CD4-positive, alpha-beta T cell (primary cell): ENCODE data around the gene MRPL44. TPM values are rescaled to one million over a fixed set of nuclear protein-coding genes. Genes with fewer than 3 reads are reported as not detected.

Source experiments
- ATAC-seq: fragments of 200-7000 bp; cut with Tn5 transposase; one replicate; pipeline ENCODE4 v1.10.0; 2022; ENCODE audit warnings: mild to moderate bottlenecking; ENCODE audit not compliant: poor library complexity
- CTCF ChIA-PET: fragments of 350-600 bp; sonication (Branson Sonifier 250); formaldehyde crosslinking; loops from one replicate; lab custom pipeline; 2021; ENCODE audit warnings: antibody characterized with exemption, inconsistent platforms; lab: Charles Lee
- POLR2A ChIA-PET: fragments of 350-600 bp; sonication (Branson Sonifier 250); formaldehyde crosslinking; loops from one replicate; lab custom pipeline; 2021; ENCODE audit warnings: antibody characterized with exemption, inconsistent platforms; lab: Charles Lee
- DNase-seq, 14 experiments: peaks; one replicate each; pipeline ENCODE4 v3.0.0-alpha.2; 2013 to 2020; ENCODE audit warnings: mixed read lengths in 2 of 14
- H3K27ac ChIP-seq, 2 donors: one replicate each; pipeline versions ENCODE4 v1.5.1 to v1.7.0; 2013; ENCODE audit warnings: low read length in 2 of 2, low read depth in 1 of 2, mild to moderate bottlenecking in 1 of 2
- H3K27me3 ChIP-seq, 2 experiments: 1 replicate in 1 of 2; 2 replicates in 1 of 2; pipeline versions ENCODE4 v1.6.1 to v1.7.0; 2013; ENCODE audit warnings: low read length in 2 of 2, control low read depth in 1 of 2, mild to moderate bottlenecking in 1 of 2, moderate library complexity in 1 of 2; ENCODE audit not compliant: insufficient read depth in 2 of 2, control insufficient read depth in 1 of 2
- H3K36me3 ChIP-seq: one replicate; pipeline ENCODE4 v1.6.1; 2013; ENCODE audit warnings: low read length, control low read depth; ENCODE audit not compliant: insufficient read depth
- H3K4me1 ChIP-seq: one replicate; pipeline ENCODE4 v1.6.1; 2013; ENCODE audit warnings: low read length, control low read depth; ENCODE audit not compliant: insufficient read depth
- H3K4me3 ChIP-seq: one replicate; pipeline ENCODE4 v1.5.1; 2013; ENCODE audit warnings: mild to moderate bottlenecking, low read length, moderate library complexity
- H3K9me3 ChIP-seq, 2 experiments: 1 replicate in 1 of 2; 2 replicates in 1 of 2; pipeline versions ENCODE4 v1.6.1 to v1.7.0; 2013; ENCODE audit warnings: low read length in 2 of 2, mild to moderate bottlenecking in 2 of 2, control low read depth in 1 of 2, moderate library complexity in 1 of 2; ENCODE audit not compliant: control insufficient read depth in 1 of 2, insufficient read depth in 1 of 2
- H3K27ac Mint-ChIP-seq: one replicate; pipeline ENCODE4 v1.8.0; 2020; ENCODE audit warnings: mixed read lengths
- H3K27me3 Mint-ChIP-seq: one replicate; pipeline ENCODE4 v1.8.0; 2021; ENCODE audit warnings: mixed read lengths
- H3K36me3 Mint-ChIP-seq: one replicate; pipeline ENCODE4 v1.8.0; 2021; ENCODE audit warnings: low read depth, mixed read lengths
- H3K4me1 Mint-ChIP-seq: one replicate; pipeline ENCODE4 v1.8.0; 2021; ENCODE audit warnings: low read depth, mixed read lengths
- H3K4me3 Mint-ChIP-seq: one replicate; pipeline ENCODE4 v1.8.0; 2020; ENCODE audit warnings: mild to moderate bottlenecking, mixed read lengths
- H3K9me3 Mint-ChIP-seq: one replicate; pipeline ENCODE4 v1.8.0; 2020; ENCODE audit warnings: mixed read lengths
- CTCF ChIP-seq: fragments of 200-600 bp; IDR thresholded peaks from one replicate; pipeline ENCODE4 v1.8.0; 2022; ENCODE audit warnings: antibody characterized with exemption, mild to moderate bottlenecking
- intact Hi-C, 2 experiments: fragments of 100-400 bp; cut with DNase I in 1 of 2; cut with micrococcal nuclease in 1 of 2; formaldehyde crosslinking; loops; one replicate each; pipeline versions ENCODE4 v1.15.1 to v1.9.0; 2023 to 2025; cut with DNase I, micrococcal nuclease
- total RNA-seq, 174 experiments: library from RNA in 2 of 174; stranded (reverse) in 2 of 174; gene quantifications; one replicate each; pipeline ENCODE4 v1.2.3 and lab custom pipeline; 2021 to 2026

Gene MRPL44
- total RNA-seq, 2 experiments from 2014 or later, result 40.0 to 40.1 TPM

- Mint-ChIP-seq H3K4me3 (peak overlapping the region; percentile 58), H3K9me3 (no peaks in the 10 kb centered on the region), H3K27ac (no peak overlapping the region), H3K4me1 (peaks cover 61% of the 10 kb centered on the region), H3K36me3 (no peaks in the 10 kb centered on the region), H3K27me3 (no peaks in the 10 kb centered on the region)
- CTCF ChIA-PET, result no interaction called here
- H3K36me3 ChIP-seq, result no peaks in the 10 kb centered on the region
- no peak overlapping the region for H3K27ac ChIP-seq
- no peak for DNase-seq
- no peak for TF ChIP-seq CTCF
- POLR2A ChIA-PET, result no interaction called here
- ATAC-seq, result no peak
- intact Hi-C loops, result loop anchor here in 1 of 2 experiments (2.0 to 5.0 kb wide), 2 partner anchors 26 to 39 kb away; no protein-coding TSS in a partner anchor
- H3K9me3 ChIP-seq, result no peaks in the 10 kb centered on the region
- H3K4me1 ChIP-seq, result peaks cover 26% of the 10 kb centered on the region
- no peak overlapping the region for H3K4me3 ChIP-seq
- no peaks in the 10 kb centered on the region for H3K27me3 ChIP-seq
Measured at GRCh38 chr2:223928113-223929006, 28.9 kb upstream of the MRPL44 start.

GRCh38 chr2:223929571-223930102, 27.6 kb upstream of the MRPL44 start:
- Mint-ChIP-seq H3K27me3 (no peaks in the 10 kb centered on the region), H3K36me3 (no peaks in the 10 kb centered on the region), H3K4me3 (peak overlapping the region; percentile 68), H3K4me1 (peaks cover 63% of the 10 kb centered on the region), H3K9me3 (no peaks in the 10 kb centered on the region), H3K27ac (peak overlapping the region; percentile 68)
- CTCF ChIA-PET, result no interaction called here
- H3K4me3 ChIP-seq, result peak overlapping the region; percentile 8
- ATAC-seq (peak; percentile 93), DNase-seq (peak in 6 of 14 experiments; percentile 10 to 76 (median 50))
- POLR2A ChIA-PET, result interaction anchor here (0.8 to 1.0 kb wide), 4 partner anchors 20 to 41 kb away, joined by 3 to 4 read pairs (median 4); partner anchors contain the start of gene MRPL44
- no peaks in the 10 kb centered on the region for H3K27me3 ChIP-seq
- intact Hi-C loops, result loop anchor here (2.0 to 5.0 kb wide), 3 partner anchors 15 to 38 kb away; partner anchors contain the start of gene WDFY1 (in 1 of the 2)
- H3K4me1 ChIP-seq, result peaks cover 28% of the 10 kb centered on the region
- H3K27ac ChIP-seq, result no peak overlapping the region
- TF ChIP-seq CTCF, result no peak
- no peaks in the 10 kb centered on the region for H3K36me3 ChIP-seq
- no peaks in the 10 kb centered on the region for H3K9me3 ChIP-seq

- peaks cover 68% of the 10 kb centered on the region for H3K4me1 Mint-ChIP-seq
- H3K27ac Mint-ChIP-seq, result peak overlapping the region; percentile 68
- H3K27ac ChIP-seq, result no peak overlapping the region
- intact Hi-C loops, result loop anchor here in 1 of 2 experiments (2.0 kb wide), 1 partner anchor 14 kb away; the partner anchor contains the start of gene WDFY1
- no peak overlapping the region for H3K4me3 ChIP-seq
- TF ChIP-seq CTCF, result no peak
- no peaks in the 10 kb centered on the region for H3K27me3 ChIP-seq
- H3K4me3 Mint-ChIP-seq, result peak overlapping the region; percentile 68
- DNase-seq (peak in 2 of 14 experiments; percentile 37 to 54), ATAC-seq (no peak)
- H3K36me3 Mint-ChIP-seq, result no peaks in the 10 kb centered on the region
- peaks cover 28% of the 10 kb centered on the region for H3K4me1 ChIP-seq
- no peaks in the 10 kb centered on the region for H3K27me3 Mint-ChIP-seq
- no peaks in the 10 kb centered on the region for H3K36me3 ChIP-seq
- ChIA-PET POLR2A (interaction anchor here (0.8 to 1.0 kb wide), 2 partner anchors 19 to 40 kb away, joined by 3 to 4 read pairs; no protein-coding TSS in a partner anchor), CTCF (no interaction called here)
- H3K9me3 ChIP-seq, result no peaks in the 10 kb centered on the region
- H3K9me3 Mint-ChIP-seq, result no peaks in the 10 kb centered on the region
Measured at GRCh38 chr2:223930103-223930976, 26.9 kb upstream of the MRPL44 start.
